ENCODE results near the gene EXOSC7.
"Not testable (repeated sequence)": the region's sequence is repeated elsewhere in the genome, so short reads cannot be mapped to it uniquely, and the experiment has no call there.

The EXOSC7 gene

DNA sequence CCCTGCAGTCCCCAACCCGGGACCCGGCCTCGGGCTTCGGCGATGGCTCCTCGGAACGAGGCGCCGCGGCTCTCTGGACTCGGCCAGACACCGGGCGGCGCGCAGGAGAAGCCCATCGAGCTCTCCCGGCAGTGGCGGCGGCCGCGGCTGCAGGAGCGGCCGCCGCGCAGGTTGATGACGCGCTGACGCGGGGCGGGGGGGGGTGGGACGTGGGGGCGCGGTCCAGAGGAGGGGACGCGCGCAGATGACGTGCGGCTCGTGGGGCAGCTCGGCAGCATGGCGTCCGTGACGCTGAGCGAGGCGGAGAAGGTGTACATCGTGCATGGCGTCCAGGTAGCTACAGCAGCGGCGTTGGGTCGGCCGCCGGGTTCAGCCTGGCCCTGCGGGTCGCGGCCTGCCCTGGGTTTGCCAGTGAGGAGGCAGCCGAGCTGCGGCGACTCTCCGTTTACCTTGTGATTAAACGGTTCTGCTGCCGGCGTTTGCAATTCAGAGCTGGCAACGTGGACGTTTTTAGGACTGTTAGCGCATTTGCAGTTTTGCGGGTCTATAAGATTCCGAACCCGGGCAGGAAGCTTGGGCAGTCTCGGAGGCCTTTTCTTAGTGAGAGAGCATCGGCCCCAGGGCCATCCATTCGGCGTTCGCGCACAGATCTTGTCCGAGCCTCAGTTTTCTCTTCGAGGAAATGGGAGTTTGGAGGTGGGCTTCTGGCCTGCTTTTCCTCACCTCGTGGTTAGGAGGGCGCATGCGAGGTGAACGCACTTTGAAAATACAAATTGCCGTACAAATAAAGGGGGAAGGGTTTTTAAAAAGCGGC is at the start of gene EXOSC7, which contains the start of gene ZDHHC3:
TSS of gene EXOSC7 (plus strand) at position 243 of the 814 bp plus-strand sequence. CDS start at position 277, 34 bp downstream.
TSS of gene ZDHHC3 (minus strand) at position 173 of the 814 bp plus-strand sequence. CDS start 16,738 bp downstream, outside the sequence.
- DNase-seq (ENCODE audit: low read depth) = peak; percentile 79

DNA sequence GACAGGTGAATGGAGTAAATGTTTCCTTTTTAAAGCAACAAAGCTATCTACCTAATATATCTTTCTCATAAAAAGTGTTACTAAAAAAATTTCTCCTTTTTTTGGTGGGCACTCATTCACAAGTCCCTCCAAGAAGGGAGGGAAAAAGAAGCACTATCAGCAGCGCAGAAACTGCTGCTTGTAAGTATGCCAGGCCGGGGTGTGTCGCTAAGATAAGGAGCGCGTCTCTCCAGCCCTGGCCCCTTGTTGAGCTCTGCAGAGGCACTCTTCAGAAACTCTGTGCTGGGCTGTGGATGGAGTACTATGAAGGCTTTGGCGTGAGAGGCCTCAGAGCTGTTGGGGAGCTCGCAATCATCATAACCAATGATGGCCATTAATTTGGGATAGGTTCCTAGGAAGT is 49.1 kb upstream of the EXOSC7 start:
- DNase-seq (ENCODE audit: low read depth) = no peak

DNA sequence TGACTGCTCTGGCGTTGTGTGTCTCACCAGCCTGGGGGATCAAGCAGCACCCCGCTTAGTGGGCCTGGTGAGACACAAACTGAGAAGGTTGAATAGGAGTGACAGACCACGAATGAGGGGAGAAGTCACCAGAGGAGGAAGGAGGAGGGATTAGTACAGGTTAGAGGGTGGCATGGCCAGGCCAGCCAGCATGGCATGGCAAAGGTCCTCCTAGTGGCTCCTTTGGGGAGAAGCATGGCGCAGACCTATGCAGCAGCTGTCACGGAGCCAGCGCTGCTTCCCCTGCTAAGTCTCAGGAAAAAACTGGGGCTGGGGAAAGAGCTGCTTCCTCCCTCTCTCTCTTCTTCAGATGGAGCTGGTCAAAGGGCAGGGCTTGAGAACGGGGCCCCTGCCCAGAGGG is 48.7 kb upstream of the EXOSC7 start:
- DNase-seq (ENCODE audit: low read depth) = no peak

DNA sequence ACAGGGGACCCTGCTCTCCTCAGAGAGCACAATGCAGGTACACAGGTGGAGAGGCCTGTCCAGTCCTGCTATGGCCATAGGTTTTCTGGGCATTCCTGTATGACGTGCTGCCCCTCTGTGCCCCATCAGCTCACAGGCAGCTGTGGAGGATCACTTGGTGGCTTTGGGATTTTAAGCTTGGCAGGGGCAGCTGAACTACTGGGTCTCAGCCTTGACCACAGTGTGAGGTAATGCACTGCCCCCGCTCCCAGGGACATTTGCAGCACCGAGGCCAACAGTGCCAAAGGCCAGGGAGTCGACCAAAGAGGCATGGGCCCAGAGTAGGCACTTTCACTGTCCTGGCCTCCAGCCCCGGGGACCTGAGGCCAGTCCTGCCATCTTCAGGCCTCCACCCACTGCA is 46.3 kb upstream of the EXOSC7 start:
- no peak for DNase-seq (ENCODE audit: low read depth)

DNA sequence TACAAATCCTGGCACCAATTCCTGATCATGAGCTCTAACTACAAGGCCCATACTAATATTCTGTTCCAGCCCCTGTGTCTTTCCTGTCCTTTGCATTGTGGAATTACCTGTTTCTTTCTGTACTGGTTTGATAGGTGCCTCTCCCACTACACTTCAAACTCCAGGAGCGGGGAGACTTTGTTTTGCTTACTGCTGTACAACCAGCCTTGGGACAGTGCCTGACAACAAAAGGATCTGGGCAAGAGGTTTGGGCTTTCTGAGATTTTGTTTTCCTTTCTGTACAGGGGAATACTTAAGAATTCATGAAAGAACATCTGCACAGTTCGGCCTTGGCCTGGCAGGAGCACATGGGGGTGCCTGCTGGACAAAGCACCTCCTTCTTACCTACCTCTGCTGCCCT is 45.1 kb upstream of the EXOSC7 start:
- no peak for DNase-seq (ENCODE audit: low read depth)

DNA sequence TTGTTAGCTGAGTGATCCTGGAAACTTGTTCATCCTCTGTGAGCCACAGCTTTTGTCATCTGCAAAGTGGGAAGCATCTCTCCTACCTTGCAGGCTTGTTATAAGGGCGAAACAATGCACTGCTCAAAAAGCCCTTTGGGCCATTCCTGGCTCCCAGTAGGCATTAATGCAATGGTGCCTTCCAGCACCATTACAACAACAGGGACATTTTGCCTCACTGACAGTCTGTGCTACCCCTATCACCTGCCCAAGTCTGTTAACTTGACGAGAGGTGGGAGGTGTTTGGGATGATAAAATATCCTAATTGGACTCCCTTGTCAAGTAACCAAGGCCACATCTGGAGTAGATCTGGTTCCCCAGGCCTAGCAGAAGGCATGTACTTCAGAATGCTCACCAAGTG is 44.3 kb upstream of the EXOSC7 start:
- DNase-seq (ENCODE audit: low read depth) = no peak

DNA sequence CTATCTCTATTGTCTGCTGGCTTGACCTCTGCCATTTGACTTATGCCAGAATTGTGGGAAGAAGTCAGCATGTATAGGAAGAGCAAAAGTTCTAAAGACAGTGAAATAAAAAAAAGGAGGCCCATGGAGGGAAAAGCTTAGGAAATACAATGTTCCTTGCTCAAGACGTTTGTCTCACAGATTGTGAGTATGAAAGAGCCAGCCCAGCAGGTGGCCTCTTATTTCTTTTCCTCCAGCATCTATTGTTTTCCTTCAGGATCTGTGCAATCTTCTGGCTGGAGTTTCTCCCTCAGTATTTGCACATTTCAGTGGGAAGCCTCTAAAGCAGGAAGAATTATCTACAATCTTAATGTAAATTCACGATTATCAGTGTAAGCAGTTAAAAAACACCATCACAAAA is 43.8 kb upstream of the EXOSC7 start:
- DNase-seq (ENCODE audit: low read depth) = no peak

DNA sequence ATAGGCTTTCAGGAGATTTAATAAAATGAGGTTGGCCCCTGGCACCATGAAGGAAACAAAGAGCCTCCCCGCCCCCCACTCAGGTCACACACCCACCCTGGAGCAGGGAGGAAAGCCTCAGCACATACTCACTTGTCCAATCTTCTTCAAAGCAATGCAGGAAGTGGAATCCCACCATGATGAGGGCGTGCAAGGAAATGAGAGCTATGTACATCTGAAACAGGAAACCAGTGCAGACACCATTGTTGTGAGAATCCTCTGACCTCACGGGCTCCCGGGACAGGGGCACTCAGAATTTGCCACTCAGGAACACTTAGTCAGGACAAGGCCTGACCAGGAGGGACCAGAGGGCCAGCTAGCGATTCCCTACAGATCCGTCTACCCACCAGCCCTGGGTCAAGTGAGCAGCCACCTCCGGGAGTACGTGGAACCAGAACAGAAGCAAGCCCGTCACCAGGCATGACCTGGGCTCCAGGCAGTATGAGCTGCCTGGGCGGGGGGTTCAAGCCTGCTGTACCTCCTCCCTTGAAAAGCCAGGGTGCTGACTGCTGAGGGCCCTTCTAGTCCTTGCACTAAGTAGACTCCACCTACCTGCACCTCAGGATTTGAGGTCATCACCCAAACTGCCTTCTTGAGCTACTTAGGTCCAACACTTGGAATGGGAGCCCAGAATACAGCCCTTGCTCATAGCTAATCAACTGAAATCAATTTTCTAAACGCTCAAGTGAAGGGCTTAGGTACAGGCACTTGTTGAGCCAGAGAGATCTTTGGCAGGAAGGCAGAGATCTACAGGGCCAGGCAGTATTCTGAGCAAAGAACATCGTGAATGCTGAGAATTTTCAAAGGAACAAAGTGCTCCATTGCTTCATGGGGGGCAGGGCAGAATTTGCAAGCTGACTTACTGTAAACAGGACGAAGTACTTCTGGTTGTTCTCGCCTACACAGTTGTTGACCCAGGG is 42.8 kb upstream of the EXOSC7 start:
- no peak for DNase-seq (ENCODE audit: low read depth)

DNA sequence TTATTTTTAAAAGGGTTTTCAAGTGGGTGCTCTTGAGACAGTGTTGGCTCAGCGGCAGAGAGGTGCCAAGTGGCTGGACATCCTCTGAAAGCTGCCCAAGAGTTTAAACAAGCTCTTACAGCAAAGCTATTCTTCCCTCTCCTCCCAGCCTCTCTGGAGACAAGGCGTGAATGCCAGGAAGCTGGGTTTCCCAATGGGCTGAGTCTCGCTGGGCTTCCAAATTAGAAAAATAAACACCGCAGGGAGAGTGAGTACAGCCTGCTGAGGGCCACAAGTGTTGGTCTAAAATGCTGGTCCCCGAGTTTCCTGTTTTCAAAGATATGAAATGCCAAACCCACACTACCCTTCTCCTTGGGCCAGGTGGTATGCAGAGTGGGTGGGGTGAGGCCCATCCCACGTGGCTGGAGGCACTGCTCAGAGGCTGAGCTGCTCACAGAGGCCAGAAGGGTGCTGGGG is 36.4 kb upstream of the EXOSC7 start:
- no peak for DNase-seq (ENCODE audit: low read depth)

DNA sequence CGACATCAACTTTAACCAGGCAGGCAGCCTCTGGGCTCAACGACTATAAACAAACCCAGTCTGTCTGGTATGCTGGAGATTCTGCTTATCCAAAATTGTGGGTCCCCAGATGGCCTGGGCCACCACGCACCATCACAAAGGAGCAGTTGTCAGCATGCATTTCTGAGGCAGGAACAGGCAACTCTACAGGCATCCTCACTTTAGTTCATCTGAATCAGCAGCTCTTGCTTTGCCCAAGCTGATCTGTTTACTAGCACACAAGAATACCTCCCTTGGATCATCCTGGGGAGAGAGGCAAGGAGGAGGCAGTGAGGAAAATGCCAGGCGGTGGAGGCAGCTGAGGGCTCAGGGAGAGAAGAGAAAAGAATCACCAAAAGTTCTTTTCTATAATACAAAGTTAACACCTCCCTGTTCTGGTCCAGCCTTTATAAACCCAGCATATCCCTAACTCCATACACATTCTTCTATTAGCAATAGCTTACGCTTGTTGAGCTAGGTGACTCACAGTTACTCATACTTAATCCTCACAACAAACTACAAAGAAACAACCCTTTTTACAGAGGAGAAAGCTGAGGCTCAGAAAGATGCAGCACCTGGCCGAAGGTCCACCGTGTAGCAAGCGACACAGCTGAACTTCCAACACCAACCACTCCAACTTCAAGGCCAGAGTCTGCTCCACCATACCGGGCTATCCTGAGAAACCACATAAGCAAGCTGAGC is 33.7 kb upstream of the EXOSC7 start:
- DNase-seq (ENCODE audit: low read depth) = peak; percentile 57

DNA sequence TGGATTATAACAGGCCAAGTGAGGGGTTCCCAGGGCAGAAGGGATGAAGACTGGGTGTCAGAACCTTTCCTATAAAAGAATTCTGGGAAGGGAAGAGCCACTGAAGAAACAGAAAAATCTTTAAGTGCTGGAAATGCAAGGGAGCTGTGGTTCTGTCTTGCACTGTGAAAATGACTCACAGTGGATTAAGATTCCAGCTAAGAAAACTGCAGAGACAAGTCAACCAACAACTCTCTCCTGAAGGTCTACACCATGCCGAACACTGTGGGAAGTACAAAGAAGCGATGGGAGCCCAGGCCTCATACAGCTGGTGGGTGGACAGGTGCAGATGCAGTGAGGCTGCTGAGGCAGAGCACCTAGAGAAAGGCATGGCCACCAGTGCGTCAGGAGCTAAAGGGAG is 27.8 kb upstream of the EXOSC7 start:
- peak; percentile 53 for DNase-seq (ENCODE audit: low read depth)

DNA sequence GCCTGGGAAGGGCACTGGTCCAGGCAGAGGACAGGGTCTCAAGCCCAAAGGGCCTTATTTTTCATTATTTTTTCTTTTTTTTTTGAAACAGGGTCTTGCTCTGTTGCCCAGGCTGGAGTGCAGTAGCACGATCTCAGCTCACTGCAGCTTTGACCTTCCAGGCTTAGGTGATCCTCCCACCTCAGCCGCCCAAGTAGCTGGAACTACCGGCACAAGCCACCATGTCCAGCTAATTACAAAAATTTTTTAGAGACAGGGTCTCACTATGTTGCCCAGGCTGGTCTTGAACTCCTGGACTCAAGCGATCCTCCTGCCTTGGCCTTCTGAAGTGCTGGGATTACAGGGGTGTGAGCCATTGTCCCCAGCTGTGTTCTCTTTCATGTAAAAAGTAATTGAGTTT is 26.3 kb upstream of the EXOSC7 start:
- not testable (repeated sequence) for DNase-seq (ENCODE audit: low read depth)

DNA sequence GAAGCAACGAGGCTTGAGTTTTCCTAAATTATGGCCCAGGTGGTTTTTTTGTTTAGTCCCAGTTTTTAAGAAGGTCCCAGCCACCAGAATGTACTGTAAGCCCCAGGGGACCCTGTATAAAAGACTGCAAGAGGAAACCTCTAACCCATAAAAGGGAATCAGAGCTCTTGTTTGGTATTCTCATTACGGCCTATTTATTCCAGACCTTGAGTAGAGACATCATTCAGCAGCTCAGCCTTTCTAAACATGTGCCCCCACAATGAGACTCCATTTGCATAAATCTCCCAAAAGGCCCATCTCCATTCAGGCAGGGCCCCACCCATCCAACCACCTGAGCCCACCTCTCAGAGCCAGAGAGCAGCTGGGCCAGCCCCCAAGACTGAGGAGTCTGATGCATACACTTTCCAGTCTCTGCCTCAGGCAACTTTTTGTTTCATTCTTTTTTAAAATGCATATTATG is 25.7 kb upstream of the EXOSC7 start:
- DNase-seq (ENCODE audit: low read depth) = no peak

DNA sequence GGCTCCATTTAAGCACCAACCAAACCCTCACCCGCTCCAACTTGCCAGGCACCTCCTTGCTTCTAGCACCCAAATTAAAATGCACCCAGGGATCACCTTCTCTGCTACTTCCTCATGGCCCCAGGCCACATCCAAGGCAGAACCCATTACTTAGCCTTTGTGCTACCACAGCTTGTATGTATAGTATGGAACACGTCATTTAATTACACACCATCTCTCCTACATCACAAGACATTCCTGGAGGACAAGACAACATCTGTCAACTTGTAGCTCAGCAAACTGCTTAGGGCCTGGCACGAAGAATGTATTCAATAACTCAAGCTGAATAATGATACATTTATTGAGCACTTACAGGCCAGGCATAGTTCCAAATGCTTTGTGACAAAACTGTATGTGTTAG is 23.4 kb upstream of the EXOSC7 start:
- DNase-seq (ENCODE audit: low read depth) = no peak

DNA sequence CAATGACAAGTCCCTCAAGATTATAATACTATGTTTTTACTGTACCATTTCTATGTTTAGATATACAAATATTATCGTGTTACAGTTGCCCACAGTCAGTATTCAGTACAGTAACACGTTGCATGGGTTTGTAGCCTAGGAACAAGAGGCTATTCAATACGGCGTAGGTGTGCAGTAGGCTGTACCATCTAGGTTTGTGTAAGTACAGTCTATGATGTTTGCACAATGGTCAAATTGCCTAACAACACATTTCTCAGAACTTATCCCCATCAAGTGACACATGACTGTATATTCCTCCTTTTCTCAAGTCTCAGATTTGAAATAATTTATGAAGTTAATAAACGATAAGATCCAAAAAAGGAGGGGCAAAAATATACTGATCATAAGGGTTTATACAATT is 21.7 kb upstream of the EXOSC7 start:
- DNase-seq (ENCODE audit: low read depth) = peak; percentile 20

DNA sequence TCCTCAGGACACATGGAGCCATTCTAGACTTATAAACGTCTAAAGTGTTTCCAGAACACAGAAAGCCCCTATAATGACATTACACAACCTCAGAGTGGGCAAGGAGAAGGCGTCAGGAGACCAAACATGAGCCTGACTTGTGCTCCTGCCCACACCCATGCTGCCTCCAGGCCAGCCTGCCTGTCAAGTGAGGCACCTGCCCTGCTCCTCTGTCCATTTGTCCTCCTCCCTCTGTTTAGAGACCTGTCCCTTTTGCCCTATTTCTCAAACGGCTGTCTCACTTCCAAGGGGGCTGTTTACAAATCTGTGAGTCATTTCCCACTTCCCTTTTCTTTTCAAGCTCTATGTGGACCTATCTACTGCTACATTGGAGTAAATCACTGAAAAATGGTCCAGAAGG is 21.1 kb upstream of the EXOSC7 start:
- peak; percentile 13 for DNase-seq (ENCODE audit: low read depth)

DNA sequence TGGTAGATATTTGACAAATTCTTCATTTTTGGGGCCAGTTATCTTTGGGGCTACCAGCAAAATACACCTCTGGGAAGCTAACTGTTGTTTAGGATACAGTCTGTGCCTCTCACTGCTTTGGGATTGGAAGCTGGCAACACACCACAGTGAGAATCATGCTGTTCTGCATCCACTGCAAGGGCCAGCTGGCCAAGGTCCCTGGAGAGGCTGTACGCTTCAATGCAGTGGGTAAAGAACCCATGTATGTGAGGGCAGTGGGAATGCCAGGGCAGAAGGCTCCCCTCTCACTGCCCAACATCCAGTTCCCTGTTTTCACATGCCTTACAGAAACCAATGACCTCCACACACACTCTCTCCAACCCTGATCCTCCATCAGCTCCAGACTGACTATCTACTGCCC is 20.1 kb upstream of the EXOSC7 start:
- no peak for DNase-seq (ENCODE audit: low read depth)

DNA sequence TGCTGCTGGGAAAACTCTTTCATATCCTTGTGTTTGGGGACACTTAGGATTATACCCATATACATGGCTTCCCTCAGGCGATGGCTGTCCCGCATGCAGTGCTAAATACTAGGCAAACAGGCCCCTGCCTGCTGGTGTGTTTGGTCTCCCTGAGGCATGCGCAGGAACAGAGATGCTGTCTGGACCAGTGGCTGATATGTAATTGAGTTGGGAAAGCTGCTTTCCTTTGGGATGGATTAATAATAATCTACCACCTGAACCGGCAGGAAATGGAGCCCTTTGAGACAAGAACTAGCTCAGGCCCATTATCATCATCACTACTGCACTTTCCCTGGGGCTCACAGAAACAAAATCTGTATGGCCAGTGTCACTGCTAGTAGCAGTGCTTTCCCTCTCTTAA is 18.1 kb upstream of the EXOSC7 start:
- no peak for DNase-seq (ENCODE audit: low read depth)

DNA sequence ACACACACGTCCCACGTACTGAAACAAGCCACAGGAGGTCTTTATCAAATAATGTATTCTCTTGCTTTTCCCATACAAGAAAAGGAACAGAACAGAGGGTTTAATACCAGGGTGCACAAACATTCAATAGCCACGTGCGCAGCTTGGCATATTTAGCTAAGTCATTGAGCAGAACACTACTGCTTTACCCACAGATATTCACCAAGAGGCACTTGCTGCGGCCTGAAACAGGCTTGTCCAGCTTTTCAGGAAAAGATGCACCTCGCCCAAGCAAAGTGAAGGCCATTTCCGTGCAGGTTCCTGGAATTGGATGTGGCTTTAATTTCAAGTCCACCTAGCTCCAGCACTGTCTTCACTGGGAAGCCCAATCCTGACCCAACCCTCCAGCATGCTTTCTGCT is 17.7 kb upstream of the EXOSC7 start:
- DNase-seq (ENCODE audit: low read depth) = no peak

DNA sequence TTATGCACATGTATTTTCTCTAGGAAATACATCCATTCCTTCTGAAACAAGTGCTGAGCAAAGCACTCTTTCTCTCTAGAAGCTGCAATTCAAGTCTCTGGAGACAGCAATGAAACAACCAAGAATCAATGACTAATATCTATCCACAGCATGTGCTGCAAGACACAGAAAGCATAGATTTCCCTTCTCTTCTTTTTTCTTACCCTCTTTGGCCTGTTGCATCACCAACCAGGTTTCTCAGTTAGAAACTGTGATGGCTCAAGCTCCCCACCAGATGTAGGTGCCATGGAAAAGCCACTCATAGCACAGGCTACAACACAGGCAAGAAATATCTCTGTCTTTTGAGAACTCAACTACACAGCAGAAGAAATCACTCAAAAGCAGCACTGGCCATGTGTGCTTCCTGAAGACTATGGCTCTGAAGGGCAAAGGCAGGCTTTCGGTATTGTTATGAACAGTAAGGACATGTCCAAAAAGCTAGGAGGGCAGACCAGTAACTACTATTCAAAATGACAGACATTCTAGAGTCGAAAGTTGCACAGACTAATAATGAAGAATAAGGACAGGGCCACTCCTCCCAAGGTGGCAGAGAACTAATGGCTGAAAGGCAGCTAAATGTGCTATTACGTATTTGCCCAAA is 15.5 kb upstream of the EXOSC7 start:
- peak; percentile 11 for DNase-seq (ENCODE audit: low read depth)

DNA sequence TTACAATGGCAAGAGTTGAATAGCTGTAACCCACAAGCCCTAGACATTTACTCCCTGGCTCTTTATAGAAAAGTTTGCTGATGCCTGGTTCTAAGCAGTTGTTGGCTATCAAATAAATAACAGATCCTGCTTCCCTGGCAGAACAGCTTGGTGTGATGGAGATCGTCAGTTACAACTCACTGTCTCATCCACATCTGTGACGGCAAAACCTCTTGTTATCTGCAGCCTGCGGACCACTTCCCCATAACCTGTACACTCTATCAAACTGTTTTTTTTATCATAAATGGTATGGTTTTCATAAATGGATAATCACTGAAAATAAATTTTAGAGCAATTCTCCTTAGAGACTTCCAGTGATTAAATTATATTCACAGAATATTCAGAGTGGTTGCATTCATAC is 14.2 kb upstream of the EXOSC7 start:
- no peak for DNase-seq (ENCODE audit: low read depth)

Measured in amniotic epithelial cell (primary cell).